EL (cell line): ENCODE results near the gene ZNF319.
"Not testable (repeated sequence)": the region's sequence is repeated elsewhere in the genome, so short reads cannot be mapped to it uniquely, and the experiment has no call there.

Source experiments
- DNase-seq: peaks from one replicate; pipeline ENCODE4 v3.0.0-alpha.2; 2016

ZNF319 gene

DNA sequence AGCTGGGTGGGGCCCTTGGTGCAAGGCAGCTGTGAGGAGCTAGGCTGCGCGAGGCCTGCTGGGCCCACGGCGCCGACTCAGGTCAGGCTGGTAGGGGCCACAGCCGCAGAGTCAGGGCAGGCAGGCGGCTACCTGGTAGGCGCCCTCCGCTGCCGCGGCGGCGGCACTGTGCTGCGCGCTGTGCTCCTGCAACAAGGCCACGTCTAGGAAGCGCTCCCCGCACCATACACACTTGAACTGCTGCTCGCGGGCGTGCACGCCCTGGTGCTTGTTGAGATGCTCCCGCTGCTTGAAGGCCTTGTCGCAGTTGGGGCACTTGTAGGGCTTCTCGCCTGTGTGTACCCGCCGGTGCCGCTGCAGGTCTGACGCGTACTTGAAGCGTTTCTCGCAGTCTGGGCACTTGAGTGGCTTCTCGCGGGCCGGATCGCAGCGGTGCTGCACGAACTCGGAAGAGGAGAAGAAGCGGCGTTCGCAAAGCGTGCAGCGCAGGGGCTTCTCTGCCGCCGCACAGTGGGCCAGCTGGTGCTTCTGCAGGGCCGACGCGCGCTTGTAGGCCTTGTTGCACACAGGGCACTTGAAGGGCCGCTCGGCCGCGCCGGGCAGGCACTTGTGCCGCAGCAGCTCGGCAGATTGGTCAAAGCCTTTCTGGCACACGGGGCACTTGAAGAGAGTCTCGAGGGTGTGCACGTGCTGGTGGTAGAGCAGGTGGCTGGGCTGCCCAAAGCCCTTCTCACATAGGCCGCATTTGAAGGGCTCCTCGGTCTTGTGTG lies 3.9 kb downstream of the ZNF319 start:
- DNase-seq = no peak

DNA sequence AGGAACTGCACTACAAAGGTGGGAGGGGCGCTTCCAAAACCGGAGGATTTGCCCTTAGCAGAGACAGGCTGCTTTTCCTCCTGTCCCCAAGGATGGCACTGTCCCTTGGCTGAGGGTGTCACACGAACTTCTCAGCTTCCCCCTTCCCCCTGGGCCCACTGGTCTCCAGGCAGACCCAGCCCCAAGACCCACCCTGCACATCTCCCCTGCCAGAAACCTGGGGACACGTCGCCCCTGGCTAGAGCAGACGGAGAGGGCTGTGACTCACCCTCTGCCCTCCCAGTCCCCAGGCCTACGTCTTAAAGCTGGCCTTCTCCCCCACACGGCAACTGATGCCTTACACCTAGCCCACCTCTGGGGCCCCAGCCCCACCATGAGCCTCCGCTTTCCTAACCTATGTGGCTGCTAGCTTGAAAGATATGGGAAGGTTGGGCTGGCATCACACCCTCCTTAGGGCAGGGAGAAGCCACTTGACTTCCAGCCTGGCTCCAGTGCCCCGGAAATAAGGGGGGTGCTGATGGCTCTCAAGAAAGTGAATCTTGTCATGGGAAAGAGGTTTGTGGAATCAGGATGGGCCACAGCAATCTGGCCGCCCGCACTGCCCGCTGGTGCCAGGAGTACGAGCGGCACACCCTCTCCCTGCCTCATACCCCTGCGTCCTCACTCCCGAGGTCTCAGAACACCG lies 4.6 kb downstream of the ZNF319 start:
- DNase-seq = no peak

DNA sequence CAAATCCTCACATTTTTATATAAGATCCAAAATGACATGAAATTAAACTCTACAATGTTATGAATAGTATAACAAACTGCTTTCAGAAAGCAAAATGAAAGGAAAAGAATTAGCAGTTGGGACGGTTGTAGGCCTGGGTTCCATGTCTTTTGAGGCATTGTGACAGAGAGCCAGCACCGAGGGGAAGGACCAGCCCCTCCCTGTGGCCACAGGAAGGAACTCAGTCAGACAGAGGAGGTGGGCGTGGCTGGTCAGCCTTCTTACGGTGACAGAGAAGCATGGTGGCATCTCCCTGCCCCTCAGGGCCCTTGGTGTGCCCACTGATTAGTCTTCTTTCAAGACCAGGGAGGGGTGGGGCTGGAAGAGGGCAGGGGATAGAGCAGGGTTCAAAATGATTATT lies 5.7 kb downstream of the ZNF319 start:
- peak; percentile 48 for DNase-seq

DNA sequence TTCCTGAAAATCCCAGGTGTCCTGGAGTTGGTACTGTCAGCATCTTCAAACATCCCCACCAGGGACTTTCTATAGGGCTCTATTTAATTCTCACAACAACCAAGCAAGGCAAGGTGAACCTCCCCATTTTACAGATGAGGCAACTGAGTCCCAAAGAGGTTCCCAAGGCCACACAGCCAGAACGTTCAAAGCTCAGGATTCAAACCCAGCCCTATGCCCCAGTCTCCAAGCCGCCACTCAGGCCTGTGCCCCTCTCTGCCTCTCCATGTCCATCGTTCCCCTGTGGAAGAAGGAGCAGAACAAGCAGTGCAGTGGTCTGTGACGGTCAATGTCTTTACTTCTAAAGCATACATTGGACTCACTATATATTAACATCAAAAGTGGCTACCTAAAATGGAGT lies 6.1 kb downstream of the ZNF319 start:
- no peak for DNase-seq

DNA sequence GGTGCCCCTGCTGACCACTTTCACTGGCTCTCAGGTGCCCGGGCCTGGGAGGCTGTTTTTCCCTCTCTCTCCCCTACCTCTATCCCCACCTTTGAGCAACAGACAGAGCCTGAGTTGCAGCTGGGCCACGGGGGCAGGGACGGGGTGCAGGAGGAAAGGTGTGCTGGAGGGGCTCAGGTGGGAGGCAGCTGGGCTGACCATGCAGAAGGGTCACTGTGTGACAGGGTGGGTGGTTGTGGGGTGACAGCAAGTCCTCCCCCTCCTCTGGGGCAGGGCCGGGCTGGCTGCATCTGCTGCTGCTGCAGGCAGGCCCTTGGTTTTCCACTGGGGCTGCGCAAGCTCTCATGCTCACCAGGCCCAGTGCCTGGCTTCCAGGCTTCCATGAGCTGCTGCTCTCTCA lies 6.6 kb downstream of the ZNF319 start:
- no peak for DNase-seq

DNA sequence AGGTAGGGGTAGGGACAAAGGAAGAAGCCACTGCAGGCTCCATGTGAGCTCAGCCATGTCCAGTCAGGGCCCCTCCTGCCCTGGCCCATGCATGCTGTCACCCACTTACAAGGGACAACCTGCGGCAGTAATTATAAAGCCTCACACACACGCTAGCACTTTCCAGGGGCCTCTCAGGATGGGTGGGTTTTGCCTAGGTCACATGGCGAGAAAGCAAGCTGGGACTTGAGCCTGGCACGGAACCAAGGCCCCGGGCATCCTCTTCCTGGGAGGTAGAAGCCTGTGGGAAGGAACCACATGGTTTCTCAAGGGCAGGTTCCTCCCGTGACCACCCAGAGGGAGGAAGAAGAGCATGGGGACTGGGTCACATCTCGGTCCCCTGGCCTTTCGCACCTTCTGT lies 7.0 kb downstream of the ZNF319 start:
- DNase-seq = no peak

DNA sequence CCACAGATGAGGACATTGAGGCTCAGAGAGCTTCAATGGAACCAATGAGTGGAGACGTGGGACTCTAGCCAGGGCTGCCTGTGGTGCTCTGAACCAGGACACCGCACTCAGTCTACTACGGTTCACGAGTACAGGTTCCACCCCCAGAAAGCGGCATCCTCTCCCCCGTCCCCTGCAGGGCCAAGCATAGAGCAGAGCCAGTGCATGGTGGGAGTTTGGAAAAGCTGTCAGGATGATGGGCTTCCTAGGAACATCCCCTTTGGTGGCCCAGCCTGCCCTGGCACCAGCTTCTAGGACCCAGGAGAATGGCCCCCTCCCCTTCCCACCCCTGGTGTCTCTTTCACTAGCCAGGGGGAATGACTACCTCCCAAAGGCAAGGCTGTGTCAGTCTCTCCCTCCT lies 8.4 kb downstream of the ZNF319 start:
- DNase-seq = no peak

DNA sequence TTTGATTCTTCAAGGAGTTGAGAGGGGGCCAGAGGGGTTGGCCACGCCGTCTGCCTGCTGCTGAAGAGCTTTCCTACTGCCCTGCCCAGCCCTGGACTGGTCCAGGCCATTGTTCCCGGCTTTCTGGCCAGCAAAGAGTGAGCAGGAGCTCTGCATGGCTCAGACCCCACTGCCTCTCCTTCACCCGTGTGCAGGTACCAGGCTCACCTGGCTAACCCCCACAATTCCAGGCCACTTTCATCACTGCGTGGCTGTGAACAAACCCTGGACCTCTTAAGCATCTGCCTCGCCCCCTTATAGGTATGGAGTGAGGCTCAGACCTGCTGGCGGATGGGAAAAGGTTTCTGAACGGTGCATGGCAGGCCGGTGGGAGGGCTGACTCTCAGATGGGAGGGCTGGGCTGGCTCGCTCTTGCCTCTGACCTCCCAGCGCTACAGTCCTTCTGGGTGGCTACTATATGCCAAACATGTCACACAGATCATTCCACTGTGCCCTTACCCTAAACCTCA lies 8.9 kb downstream of the ZNF319 start:
- DNase-seq = no peak

DNA sequence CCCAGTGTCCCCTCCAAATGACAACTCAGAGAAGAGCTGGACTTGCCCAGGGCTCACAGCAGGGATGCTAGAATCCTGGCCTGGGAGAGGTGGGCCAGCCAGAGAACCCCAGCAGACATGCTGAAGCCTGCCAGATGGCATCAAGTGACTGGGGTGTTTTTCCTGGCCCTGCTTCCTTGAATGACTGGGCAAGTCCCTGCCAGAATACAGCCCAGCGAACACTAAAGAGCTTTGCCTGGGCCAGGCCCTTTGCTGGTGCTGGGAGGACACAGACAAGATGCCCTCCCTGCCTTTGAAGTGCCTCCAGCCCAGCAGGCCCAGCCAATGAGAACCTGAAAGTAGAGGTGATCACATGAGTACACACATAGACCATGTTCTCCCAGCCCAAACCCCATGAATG lies 11.5 kb downstream of the ZNF319 start:
- no peak for DNase-seq

DNA sequence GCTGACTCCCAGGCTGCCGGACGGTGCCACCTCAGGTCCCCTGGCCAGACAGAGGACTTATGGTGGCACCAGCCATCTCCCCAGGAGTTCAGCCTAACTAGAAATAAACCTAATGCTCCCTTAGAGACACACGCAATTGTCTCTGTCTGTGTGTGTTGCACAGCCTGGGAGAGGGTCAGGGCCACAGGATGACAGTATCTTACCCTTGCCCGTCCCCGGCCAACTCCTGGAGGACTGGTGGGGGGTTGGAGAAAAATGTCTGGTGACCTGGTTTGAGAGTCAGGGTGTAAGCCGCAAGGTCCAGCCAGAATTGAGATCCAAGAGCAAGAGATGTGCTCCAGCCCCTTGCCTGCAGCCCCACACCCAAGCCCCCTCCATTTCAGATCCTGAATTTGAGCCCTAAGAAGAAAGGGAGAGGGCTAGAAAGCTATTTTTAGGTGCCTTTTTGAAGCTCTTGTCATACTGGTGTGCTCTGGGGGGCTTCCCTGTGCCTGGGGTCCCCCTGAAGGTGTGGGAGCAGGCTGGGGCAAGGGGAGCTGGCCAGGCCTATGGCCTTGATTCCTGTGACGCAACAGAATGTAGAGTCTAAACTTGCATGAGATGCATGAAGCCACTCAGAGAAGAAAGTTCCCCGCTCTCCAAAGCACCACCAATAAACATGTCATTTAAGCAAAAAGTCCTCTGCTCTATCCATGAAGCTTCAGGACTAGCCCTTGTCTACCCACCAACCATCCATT lies 12.9 kb downstream of the ZNF319 start:
- DNase-seq = no peak

DNA sequence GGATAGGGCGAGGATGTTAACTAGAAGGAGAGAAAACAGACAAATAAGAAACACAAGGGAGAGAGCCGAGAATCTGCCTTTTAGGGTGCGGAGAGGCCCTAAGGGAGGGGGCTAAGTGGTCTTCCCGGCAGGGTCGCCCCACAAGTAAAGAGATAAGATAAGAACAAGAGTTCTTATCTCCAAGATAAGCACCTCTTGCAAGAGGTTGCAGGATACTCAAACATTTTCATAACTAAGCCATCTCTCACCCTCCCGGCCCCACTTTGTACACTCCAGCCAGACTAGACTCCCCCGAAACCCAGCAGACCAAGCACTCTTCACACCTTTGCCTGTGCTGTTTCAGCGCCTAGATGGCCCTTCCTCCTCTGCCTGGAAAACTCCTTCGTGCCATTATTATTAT lies 14.3 kb downstream of the ZNF319 start:
- DNase-seq = no peak

DNA sequence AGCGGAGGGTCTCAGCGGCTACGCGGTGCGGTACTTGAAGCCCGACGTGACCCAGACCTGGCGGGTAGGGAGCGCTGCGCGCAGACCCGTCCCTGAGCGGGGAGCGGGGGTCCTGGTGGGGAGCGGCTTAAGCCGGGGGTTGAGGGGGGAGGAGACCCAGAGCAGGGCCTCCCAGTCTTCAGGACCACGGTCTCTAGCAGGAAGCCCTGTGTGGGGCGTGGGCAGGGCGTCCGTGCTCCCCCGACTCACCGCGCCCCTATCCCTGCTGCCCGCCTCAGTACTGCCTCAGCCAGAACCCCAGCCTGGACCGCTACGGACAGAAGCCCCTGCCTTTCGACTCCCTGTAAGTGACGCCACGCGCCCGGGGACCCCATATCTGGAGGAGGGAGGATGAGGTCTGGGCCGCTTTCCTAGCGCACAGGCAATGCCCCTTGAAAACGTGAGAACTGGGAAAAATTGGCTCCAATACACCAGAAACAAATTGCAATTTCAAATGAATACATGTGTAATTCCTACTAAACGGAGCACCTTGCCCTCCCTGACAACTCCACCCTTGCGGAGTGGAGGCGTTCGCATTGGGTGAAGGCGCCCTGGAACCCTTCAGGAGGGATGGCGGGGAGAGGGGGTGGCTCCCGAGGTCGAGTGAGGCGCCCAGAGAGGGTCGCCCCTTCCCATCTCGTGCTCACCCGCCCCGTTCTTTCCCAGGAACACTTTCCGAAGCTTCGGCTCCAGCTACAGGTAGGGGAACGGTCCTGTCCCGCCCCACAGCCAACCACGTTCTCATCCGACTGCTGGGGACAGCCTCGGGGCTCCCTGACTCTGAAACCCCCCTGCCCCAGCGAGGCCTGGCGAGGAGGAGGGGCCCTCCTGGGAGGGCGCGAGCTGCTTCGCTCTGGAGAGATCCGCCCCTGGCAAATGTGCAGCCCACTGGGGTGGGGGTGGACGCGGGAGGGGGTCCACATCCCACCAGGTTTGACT lies 15.0 kb downstream of the ZNF319 start:
- no peak for DNase-seq

DNA sequence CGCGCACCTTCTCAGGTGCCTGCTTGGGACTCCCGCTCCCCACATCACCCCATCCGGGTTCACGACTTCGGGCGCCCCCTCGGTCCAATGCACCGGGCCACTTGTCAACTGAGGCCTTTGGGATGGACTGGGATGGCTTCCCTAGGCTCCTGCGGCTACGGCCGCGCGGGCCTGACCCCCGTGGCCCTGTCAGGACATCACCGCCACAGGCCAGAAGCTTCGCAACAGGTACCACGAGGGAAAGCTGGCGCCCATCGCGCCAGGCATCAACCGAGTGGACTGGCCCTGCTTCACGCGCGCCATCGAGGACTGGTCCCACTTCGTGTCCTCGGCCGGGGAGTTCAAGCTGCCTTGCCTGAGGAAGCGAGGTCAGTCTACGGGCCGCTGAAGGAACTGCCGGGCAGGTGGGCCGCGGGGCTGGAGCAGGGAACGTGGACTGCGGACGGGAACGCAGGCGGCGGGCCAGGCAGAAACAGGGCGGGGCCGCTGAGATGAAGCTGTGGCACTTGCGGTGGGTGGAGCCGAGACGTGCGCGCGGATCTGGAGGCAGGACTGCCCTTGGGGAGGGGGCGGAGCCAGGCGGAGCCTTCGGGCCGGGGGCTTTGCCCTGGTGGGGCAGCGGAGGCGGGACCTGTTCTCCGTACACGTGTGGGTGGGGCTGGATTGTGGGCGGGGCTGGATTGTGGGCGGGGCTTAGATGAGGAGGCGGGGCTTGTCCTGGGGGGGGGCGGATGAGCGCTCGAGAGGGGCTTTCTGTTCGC lies 15.8 kb downstream of the ZNF319 start:
- peak; percentile 90 for DNase-seq

DNA sequence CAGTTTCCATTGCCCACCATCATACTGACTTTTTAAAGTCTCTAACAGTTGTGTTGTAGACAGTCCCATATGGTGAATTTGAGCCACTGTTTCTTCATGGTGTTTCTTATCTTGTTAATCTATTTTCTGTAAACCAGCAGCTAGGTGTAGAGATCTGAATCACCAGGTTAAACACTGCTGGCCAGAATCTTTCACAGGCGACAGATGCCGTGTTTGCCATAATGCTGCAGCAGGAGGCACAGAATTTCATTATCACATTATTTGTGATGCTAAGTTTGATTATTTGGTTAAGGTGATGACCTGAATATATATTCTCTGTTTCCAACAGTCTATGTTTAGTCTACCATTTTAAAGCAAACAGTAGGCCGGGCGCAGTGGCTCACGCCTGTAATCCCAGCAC lies 18.1 kb downstream of the ZNF319 start:
- no peak for DNase-seq

DNA sequence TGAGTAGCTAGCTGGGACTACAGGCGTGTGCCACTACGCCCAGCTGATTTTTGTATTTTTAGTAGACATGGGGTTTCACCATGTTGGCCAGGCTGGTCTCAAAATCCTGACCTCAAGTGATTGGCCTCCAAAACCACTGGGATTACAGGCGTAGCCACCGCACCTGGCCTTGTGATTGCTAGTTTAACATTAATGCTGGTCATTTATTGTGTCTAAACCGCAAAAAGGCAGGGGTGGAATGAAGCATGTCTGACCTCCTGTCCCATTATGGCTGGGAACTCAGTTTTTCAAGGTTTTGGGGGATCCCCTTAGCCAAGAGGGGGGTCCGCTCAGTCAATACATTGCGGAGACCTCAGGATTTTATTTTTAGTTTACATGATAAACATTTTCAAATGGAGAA lies 18.8 kb downstream of the ZNF319 start:
- no peak for DNase-seq

DNA sequence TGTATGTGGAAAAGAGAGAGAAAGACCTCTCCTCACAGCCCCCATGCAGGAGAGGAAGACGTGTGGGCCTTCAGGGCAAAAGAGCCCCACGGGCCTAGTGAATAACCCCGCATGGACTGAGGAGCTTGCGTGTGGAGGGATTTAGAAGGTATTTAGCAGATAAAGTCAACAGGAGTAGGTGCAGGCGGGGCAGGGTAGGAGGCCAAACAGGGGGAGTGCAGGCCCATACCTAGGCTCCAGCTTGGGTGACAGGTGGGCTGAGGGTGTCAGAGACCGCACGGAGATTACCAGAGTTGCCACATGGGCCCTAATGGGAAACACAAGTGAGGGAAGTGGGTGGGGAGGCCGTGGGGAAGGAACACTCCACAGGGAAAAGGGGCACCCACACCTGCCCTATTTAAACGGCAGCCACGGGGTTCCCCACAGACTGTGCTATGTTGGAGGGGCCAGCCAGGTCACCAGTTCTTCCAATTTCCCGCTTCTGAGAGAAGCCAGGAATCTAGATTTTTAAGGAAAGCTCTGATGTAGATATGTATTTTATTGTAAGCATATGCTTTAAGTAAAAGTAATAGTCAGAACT lies 21.4 kb downstream of the ZNF319 start:
- DNase-seq = no peak

DNA sequence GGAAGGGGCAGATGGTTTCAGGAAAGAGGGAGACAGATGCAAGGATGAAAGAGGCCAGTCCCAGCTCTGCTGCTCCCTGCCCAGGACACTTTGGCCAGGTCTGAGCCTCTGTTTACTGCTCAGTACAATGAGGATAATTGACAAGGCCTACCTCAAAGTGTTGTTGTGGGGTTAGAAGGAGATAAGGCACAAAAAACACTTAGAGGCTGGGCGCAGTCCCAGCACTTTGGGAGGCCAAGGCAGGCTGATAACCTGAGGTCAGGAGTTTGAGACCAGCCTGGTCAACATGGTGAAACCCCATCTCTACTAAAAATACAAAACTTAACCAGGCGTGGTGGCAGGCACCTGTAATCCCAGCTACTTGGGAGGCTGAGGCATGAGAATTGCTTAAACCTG lies 22.4 kb downstream of the ZNF319 start:
- not testable (repeated sequence) for DNase-seq

DNA sequence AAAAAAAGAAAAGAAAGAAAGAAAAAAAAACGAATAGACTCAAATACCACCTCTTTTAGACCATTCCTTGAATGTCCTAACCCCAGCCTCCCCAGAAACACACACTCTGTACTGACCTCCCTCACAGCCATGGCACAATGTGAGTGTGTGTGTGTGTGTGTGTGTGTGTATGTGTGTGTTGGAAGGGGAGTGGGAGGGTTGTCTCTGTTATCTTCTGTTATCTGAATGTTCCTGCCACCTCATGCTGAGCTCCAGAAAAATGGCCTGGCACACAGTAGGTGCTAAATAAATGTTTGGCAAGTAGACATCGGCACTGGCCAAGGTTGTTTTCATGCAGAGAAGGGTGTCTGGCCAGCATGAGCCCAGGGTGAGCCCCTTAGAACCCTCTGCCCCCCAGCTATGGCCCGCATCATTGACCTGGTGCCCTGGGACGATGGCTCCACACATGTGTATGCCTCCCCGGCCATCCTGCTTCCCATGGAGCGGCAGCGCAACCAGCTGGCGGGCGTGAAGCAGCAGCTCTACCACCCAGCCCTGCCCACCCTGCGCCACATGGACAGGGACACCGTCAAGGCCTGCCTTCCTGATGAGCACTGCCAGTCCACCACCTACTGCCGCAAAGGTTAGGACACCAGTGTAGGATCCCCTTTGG lies 22.9 kb downstream of the ZNF319 start:
- DNase-seq = no peak

DNA sequence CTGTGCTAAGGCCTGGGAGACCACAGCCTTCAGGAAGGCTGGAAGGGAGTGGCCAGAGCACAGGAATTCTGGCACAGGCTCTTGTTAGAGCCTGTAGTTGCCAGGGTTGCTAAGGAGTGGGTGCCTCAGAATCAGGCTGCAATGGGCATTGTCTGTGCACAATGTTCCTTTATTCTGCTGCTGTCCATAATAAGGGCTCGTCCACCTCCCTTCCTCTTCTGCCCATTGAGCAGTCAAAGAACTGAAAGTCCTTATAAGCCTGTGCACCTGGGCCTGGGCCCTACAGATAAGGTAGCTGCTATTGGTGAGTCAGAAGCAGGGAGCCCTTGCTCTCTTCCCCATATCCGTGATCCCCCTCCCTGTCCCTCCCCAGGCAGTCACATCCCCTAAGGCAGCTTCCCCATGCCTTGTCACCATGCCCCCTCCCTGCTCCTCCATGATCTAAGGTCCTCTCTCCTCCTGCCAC lies 24.1 kb downstream of the ZNF319 start:
- no peak for DNase-seq

DNA sequence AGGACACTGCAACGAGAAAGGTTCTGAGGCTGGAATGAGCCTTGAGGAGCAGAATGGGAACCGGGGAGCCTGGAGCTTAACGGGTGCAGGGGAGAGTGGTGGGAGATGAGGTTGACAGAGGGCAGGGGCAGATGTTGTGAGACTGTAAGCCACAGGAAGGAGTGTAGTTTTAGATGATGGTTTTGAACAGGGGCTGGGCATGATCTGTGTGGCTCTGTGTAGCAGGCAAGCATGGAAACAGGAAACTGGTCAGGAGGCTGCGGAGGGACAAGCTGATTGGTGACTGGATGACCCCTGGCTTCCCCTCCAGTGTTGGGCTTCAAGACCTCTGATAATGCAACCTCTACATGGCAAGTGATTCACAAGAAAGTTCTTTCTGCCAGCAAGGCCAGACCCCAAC lies 28.2 kb downstream of the ZNF319 start:
- no peak for DNase-seq

DNA sequence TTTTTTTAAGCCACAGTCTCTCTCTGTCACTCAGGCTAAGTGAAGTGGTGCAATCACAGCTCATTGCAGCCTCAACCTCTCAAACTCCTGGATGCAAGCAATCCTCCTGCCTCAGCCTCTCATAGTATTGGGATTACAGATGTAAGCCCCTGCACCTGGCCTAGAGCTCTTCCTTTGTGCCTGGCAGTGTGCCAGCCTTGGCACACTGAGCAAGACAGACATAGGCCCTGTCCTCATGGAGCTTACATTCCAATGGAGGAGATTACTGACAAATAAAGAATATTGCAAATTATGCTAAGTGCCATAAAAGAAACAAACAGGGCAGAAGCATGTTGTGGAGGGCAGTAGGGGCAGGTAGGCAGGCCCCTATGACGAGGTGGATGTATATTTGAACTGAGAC lies 28.6 kb downstream of the ZNF319 start:
- DNase-seq = no peak
